KMS-11 (cell line): ENCODE results near the gene OR13C4.
"Not testable (repeated sequence)": the region's sequence is repeated elsewhere in the genome, so short reads cannot be mapped to it uniquely, and the experiment has no call there.

Source experiments
- H2AFZ ChIP-seq: fragments of 200-600 bp; sonication (generic); 2 replicates; pipeline ENCODE4 v1.6.1; 2016; ENCODE audit warnings: antibody characterized with exemption, mixed run types, low read depth
- H3K27ac ChIP-seq: fragments of 200-600 bp; sonication (generic); 2 replicates; pipeline ENCODE4 v1.6.1; 2016; ENCODE audit warnings: mild to moderate bottlenecking, mixed run types
- H3K27me3 ChIP-seq: fragments of 200-600 bp; sonication (generic); 2 replicates; pipeline ENCODE4 v1.6.1; 2017; ENCODE audit warnings: mild to moderate bottlenecking, low read depth, mixed run types, moderate library complexity; ENCODE audit not compliant: insufficient read depth
- H3K36me3 ChIP-seq: fragments of 200-600 bp; sonication (generic); 2 replicates; pipeline ENCODE4 v1.6.1; 2017; ENCODE audit warnings: mild to moderate bottlenecking, mixed run types; ENCODE audit not compliant: insufficient read depth
- H3K4me1 ChIP-seq: fragments of 200-600 bp; sonication (generic); 2 replicates; pipeline ENCODE4 v1.6.1; 2016; ENCODE audit warnings: mild to moderate bottlenecking, low read depth, mixed run types; ENCODE audit not compliant: poor library complexity, severe bottlenecking
- H3K4me2 ChIP-seq: fragments of 200-600 bp; sonication (generic); 2 replicates; pipeline ENCODE4 v1.7.0; 2016; ENCODE audit warnings: mild to moderate bottlenecking, mixed run types
- H3K4me3 ChIP-seq: fragments of 200-600 bp; sonication (generic); IDR thresholded peaks from 2 replicates; pipeline ENCODE4 v1.6.1; 2017; ENCODE audit warnings: low read depth, low read length, mixed read lengths; ENCODE audit not compliant: insufficient read depth
- H3K79me2 ChIP-seq: fragments of 200-600 bp; sonication (generic); 2 replicates; pipeline ENCODE4 v1.6.1; 2016; ENCODE audit warnings: low read depth, mixed run types; ENCODE audit not compliant: insufficient read depth
- H3K9ac ChIP-seq: fragments of 200-600 bp; sonication (generic); 2 replicates; pipeline ENCODE4 v1.6.1; 2016; ENCODE audit warnings: mild to moderate bottlenecking, mixed run types
- H4K20me1 ChIP-seq: fragments of 200-600 bp; sonication (generic); 2 replicates; pipeline ENCODE4 v1.6.1; 2016; ENCODE audit warnings: mild to moderate bottlenecking, mixed run types; ENCODE audit not compliant: insufficient read depth
- CTCF ChIP-seq: fragments of 200-600 bp; sonication (generic); conservative IDR thresholded peaks from 2 replicates; pipeline ENCODE4 v1.6.1; 2017; ENCODE audit warnings: low read depth, mild to moderate bottlenecking, antibody characterized with exemption, low read length, moderate library complexity, mixed read lengths

OR13C4 gene

GRCh38 chr9:104544644-104545043, 17.6 kb upstream of the OR13C4 start:
- H3K27ac ChIP-seq, result no peak overlapping the region
- no peaks in the 10 kb centered on the region for H3K79me2 ChIP-seq
- H3K36me3 ChIP-seq, result no peaks in the 10 kb centered on the region
- H3K4me1 ChIP-seq, result no peaks in the 10 kb centered on the region
- TF ChIP-seq CTCF, result no peak
- H3K9ac ChIP-seq, result no peak overlapping the region
- no peak overlapping the region for H3K4me3 ChIP-seq
- no peaks in the 10 kb centered on the region for H3K27me3 ChIP-seq
- H2AFZ ChIP-seq, result no peak overlapping the region
- H4K20me1 ChIP-seq, result no peaks in the 10 kb centered on the region
- no peak overlapping the region for H3K4me2 ChIP-seq

DNA sequence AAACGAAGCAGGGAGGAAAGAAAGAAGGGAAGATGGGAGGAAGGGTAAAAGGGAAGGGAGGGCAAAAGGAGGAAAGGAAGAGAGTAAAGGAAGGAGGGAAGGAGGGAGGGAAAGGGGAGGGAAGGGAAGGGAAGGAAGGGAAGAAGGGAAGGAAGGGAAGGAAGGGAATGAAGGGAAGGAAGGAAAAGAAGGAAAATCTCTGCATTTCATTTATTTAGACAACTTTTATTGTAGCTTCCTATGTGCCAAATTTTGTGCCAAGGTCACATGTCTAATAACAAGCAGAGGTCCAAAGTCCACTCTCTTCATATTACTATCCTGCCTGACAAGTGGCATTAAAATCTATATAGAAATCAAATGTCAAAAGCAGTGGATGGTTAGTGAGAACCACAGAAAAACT, 12.3 kb upstream of the OR13C4 start:
- no peak overlapping the region for H3K9ac ChIP-seq
- no peak overlapping the region for H3K4me3 ChIP-seq
- no peak overlapping the region for H3K4me2 ChIP-seq
- no peaks in the 10 kb centered on the region for H3K36me3 ChIP-seq
- no peak overlapping the region for H3K27ac ChIP-seq
- TF ChIP-seq CTCF, result no peak
- no peaks in the 10 kb centered on the region for H3K27me3 ChIP-seq
- H4K20me1 ChIP-seq, result no peaks in the 10 kb centered on the region
- H3K4me1 ChIP-seq, result no peaks in the 10 kb centered on the region
- H3K79me2 ChIP-seq, result no peaks in the 10 kb centered on the region
- no peak overlapping the region for H2AFZ ChIP-seq

- Histone ChIP-seq H3K36me3 (no peaks in the 10 kb centered on the region), H3K79me2 (no peaks in the 10 kb centered on the region), H3K4me3 (no peak within 1 kb of the TSS), H3K9ac (no peak within 1 kb of the TSS), H2AFZ (no peak within 1 kb of the TSS), H4K20me1 (no peaks in the 10 kb centered on the region), H3K27me3 (no peaks in the 10 kb centered on the region), H3K27ac (no peak within 1 kb of the TSS), H3K4me2 (no peak within 1 kb of the TSS), H3K4me1 (no peaks in the 10 kb centered on the region)
- no peak for TF ChIP-seq CTCF
Observed at GRCh38 chr9:104536756-104537155, 9.7 kb upstream of the OR13C4 start, which contains the start of gene OR13C3. OR13C3 (minus strand) TSS chr9:104536856; CDS start chr9:104536723, 133 bp downstream.

GRCh38 chr9:104520241-104520640, 6.8 kb downstream of the OR13C4 start:
- H2AFZ ChIP-seq, H3K27me3 ChIP-seq, H3K4me1 ChIP-seq, H3K36me3 ChIP-seq, H3K9ac ChIP-seq, H4K20me1 ChIP-seq, H3K79me2 ChIP-seq, H3K4me3 ChIP-seq, H3K4me2 ChIP-seq, H3K27ac ChIP-seq: not testable (repeated sequence)

DNA sequence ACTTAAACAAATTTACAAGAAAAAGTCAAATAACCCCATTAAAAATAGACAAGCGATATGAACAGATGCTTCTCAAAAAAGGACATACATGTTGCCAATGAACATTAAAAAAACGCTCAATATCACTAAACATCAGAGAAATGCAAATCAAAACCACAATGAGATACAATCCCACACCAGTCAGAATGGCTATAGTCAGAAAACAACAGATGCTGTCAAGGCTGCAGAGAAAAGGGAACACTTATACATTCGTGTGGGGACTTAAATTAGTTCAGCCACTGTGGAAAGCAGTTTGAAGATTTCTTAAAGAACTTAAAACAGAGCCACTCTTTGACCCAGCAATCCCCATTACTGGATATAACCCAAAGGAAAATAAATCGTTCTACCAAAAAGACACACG, 12.1 kb downstream of the OR13C4 start:
- Histone ChIP-seq H3K27me3 (no peaks in the 10 kb centered on the region), H2AFZ (no peak overlapping the region), H3K79me2 (no peaks in the 10 kb centered on the region), H3K4me1 (no peaks in the 10 kb centered on the region), H3K9ac (no peak overlapping the region), H4K20me1 (no peaks in the 10 kb centered on the region), H3K4me3 (no peak overlapping the region), H3K36me3 (no peaks in the 10 kb centered on the region), H3K4me2 (no peak overlapping the region), H3K27ac (no peak overlapping the region)
- no peak for TF ChIP-seq CTCF
